Mesodermal cell (in vitro differentiated cells): ENCODE data around the gene MXD1.

ENCODE experiments used
- H3K27ac ChIP-seq: 2 replicates; pipeline ENCODE4 v1.7.0; 2013; ENCODE audit warnings: mild to moderate bottlenecking, low read depth, low read length, moderate library complexity; ENCODE audit not compliant: severe bottlenecking
- H3K36me3 ChIP-seq: 2 replicates; pipeline ENCODE4 v1.7.1; 2013; ENCODE audit warnings: mild to moderate bottlenecking, low read length, moderate library complexity; ENCODE audit not compliant: control insufficient read depth, insufficient read depth
- H3K4me1 ChIP-seq: one replicate; pipeline ENCODE4 v1.7.1; 2013; ENCODE audit warnings: mild to moderate bottlenecking, low read length; ENCODE audit not compliant: insufficient read depth, control insufficient read depth, poor library complexity, severe bottlenecking
- H3K4me3 ChIP-seq: 2 replicates; pipeline ENCODE4 v1.7.0; 2013; ENCODE audit warnings: low read length, control low read depth, mild to moderate bottlenecking; ENCODE audit not compliant: insufficient read depth, poor library complexity, severe bottlenecking; ENCODE audit errors: extremely low read depth
- H3K9me3 ChIP-seq: 2 replicates; pipeline ENCODE4 v1.7.1; 2013; ENCODE audit warnings: mild to moderate bottlenecking, low read length, moderate library complexity; ENCODE audit not compliant: control insufficient read depth
- WGBS, 2 experiments: methylation state at CpG; one replicate each; pipeline ENCODE4 v1.1.5; 2013; ENCODE audit warnings: missing lambda C conversion rate in 2 of 2; ENCODE audit not compliant: insufficient coverage in 2 of 2; 5-methylcytosine and 5-hydroxymethylcytosine counted together

The MXD1 gene

DNA sequence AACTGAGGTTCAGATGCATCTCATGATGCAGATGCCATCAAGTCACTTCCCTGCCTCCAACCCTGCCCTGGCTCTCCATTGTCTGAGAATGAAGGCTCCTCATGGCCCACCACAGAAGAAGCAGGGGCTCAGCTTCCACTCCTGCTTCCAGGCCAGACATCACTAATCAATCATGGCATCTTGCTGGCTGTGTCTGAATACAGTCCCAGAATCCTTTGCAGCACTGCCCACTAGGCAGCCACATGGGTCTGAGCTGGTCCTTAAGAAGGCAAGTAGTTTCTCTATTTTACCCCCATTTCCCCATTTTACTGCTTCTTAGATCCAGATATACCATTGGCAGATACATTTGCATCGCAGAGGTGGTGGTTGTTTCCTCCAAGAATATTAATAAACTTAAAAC lies 39.2 kb downstream of the MXD1 start:
- Histone ChIP-seq H3K36me3 (no peaks in the 10 kb centered on the region), H3K9me3 (no peaks in the 10 kb centered on the region), H3K4me3 (no peak overlapping the region), H3K27ac (no peak overlapping the region), H3K4me1 (no peaks in the 10 kb centered on the region)
- 100% methylated on average over 1 of the region's 1 CpG; no CpG with 5 or more reads in 1 of the 2 experiments for WGBS, 2 experiments

GRCh38 chr2:69955029-69955428 lies 40.1 kb downstream of the MXD1 start:
- WGBS, 2 experiments = 81 to 90% methylated on average over 7 to 11 of the region's 11 CpGs
- Histone ChIP-seq H3K36me3 (no peaks in the 10 kb centered on the region), H3K4me1 (no peaks in the 10 kb centered on the region), H3K4me3 (no peak overlapping the region), H3K9me3 (no peaks in the 10 kb centered on the region), H3K27ac (no peak overlapping the region)

DNA sequence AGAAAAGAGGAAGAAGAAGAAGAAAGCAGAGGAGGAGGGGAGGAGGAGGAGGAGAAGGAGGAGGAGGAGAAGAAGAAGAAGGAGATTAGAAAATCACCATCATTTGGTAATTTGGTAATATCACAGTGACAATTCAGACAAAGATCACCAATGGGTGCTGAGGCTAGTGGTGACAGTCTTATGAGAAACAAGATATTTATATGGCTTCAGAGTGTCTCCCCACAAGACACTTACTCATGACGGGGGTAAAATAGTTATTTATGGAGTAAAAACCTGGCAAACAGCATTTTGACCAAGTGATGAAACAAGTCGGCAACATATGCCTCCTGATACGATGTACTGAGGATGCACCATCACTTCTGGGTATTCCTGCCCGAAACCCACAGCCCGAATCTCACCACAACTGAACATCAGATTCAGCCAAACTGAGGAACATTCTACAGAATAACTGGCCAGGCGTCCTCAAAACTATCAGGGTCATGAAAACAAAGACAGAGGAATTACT lies 41.6 kb downstream of the MXD1 start:
- Histone ChIP-seq H3K27ac (no peak overlapping the region), H3K4me3 (no peak overlapping the region), H3K9me3 (no peaks in the 10 kb centered on the region), H3K4me1 (no peaks in the 10 kb centered on the region), H3K36me3 (no peaks in the 10 kb centered on the region)
- 97 to 98% methylated on average over 4 to 5 of the region's 6 CpGs for WGBS, 2 experiments

DNA sequence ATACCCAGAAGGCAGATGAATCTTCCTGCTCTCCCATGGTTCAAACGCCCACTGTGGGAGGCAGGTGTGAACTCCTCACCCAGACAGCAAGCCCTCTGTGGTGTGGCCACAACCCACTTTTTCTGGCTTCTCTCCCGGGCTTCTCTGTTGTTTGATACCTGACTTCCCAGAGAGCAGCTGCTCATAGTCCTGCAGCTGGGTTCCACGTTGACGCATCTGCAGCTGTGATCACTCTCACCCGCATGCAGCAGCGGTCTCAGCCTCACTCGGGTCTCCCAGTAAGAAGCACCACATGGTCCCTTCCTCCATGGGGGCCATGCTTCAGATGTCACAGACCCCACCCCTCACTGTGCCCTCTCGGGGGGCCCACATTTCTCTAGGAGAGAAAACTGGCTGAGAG lies 43.1 kb downstream of the MXD1 start:
- no peaks in the 10 kb centered on the region for H3K9me3 ChIP-seq
- 85 to 90% methylated on average over 7 to 8 of the region's 8 CpGs for WGBS, 2 experiments
- no peaks in the 10 kb centered on the region for H3K4me1 ChIP-seq
- H3K36me3 ChIP-seq = no peaks in the 10 kb centered on the region
- H3K4me3 ChIP-seq = no peak overlapping the region
- H3K27ac ChIP-seq = no peak overlapping the region

GRCh38 chr2:69958480-69958879 lies 43.6 kb downstream of the MXD1 start:
- H3K9me3 ChIP-seq = no peaks in the 10 kb centered on the region
- H3K4me1 ChIP-seq = no peaks in the 10 kb centered on the region
- H3K27ac ChIP-seq = no peak overlapping the region
- 93 to 96% methylated on average over 3 to 4 of the region's 6 CpGs for WGBS, 2 experiments
- no peak overlapping the region for H3K4me3 ChIP-seq
- no peaks in the 10 kb centered on the region for H3K36me3 ChIP-seq

- Histone ChIP-seq H3K27ac (no peak overlapping the region), H3K36me3 (no peaks in the 10 kb centered on the region), H3K4me3 (no peak overlapping the region), H3K4me1 (no peaks in the 10 kb centered on the region), H3K9me3 (no peaks in the 10 kb centered on the region)
- WGBS, 2 experiments = 90% methylated on average over 5 of the region's 5 CpGs
Measured at GRCh38 chr2:69959425-69959824, 44.5 kb downstream of the MXD1 start.

GRCh38 chr2:69960821-69961220 lies 45.9 kb downstream of the MXD1 start:
- Histone ChIP-seq H3K36me3 (no peaks in the 10 kb centered on the region), H3K4me3 (no peak overlapping the region), H3K4me1 (no peaks in the 10 kb centered on the region), H3K9me3 (no peaks in the 10 kb centered on the region), H3K27ac (no peak overlapping the region)
- 90 to 95% methylated on average over 4 to 6 of the region's 6 CpGs for WGBS, 2 experiments

GRCh38 chr2:69961496-69961895 lies 46.6 kb downstream of the MXD1 start, which contains the start of gene ASPRV1:
Gene ASPRV1, minus strand, starts transcription at chr2:69961631. Its CDS starts 195 bp downstream, at chr2:69961436.
- H3K4me1 ChIP-seq = no peaks in the 10 kb centered on the region
- no peak within 1 kb of the TSS for H3K4me3 ChIP-seq
- no peaks in the 10 kb centered on the region for H3K9me3 ChIP-seq
- H3K36me3 ChIP-seq = no peaks in the 10 kb centered on the region
- WGBS, 2 experiments = 92 to 95% methylated on average over 12 to 14 of the region's 14 CpGs
- no peak within 1 kb of the TSS for H3K27ac ChIP-seq

- Histone ChIP-seq H3K9me3 (no peaks in the 10 kb centered on the region), H3K36me3 (no peaks in the 10 kb centered on the region), H3K27ac (no peak overlapping the region), H3K4me1 (no peaks in the 10 kb centered on the region), H3K4me3 (no peak overlapping the region)
- WGBS, 2 experiments = 97 to 100% methylated on average over 4 to 8 of the region's 8 CpGs
Measured at GRCh38 chr2:69962986-69963730, 48.2 kb downstream of the MXD1 start.

DNA sequence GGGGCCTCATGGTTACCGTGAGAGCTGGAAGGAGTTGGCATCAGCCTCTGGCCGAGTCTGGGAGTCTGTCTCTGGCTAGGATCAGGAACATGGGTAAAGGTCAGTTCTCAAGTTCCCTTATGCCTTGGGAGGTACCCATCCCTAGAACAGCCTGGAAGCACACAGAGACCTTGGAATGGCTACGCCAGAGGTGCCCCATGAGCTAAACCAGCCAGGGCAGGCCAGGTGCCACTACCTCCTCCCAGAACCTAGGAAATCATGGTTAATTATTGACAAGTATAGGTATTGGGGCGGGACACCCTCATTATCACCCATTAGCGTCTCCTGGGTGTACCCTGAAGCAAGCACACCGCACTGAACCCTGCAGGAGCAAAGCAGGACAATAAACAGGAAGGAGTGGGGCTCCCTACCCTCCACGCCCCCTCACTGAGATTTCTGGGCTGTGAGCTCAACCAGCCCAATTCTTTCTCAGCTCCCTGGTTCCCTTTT lies 49.5 kb downstream of the MXD1 start:
- H3K9me3 ChIP-seq = no peaks in the 10 kb centered on the region
- WGBS, 2 experiments = 96 to 98% methylated on average over 5 to 6 of the region's 7 CpGs
- H3K36me3 ChIP-seq = no peaks in the 10 kb centered on the region
- H3K4me1 ChIP-seq = no peaks in the 10 kb centered on the region
- no peak overlapping the region for H3K4me3 ChIP-seq
- H3K27ac ChIP-seq = no peak overlapping the region
